Heart left ventricle (tissue), 13 donors: ENCODE measurements around the gene UBQLN3.

ENCODE experiments used
- POLR2A ChIP-seq, 2 donors: fragments of 450-650 bp; IDR thresholded peaks; one replicate each; pipeline ENCODE4 v1.6.1; 2017; ENCODE audit warnings: antibody characterized with exemption in 2 of 2, mild to moderate bottlenecking in 2 of 2, moderate library complexity in 2 of 2
- TF ChIP-seq, protein P1 (sequence below), 12 donors: fragments of 200-600 bp; sonication (generic) in 4 of 12; IDR thresholded peaks; one replicate each; pipeline versions ENCODE4 v1.5.0 to v1.8.0; 2018 to 2022; ENCODE audit warnings: antibody characterized with exemption in 12 of 12, mild to moderate bottlenecking in 5 of 12
- donor health status: ischemic (EF 13 %, LVEDD 7.1; RV severe dilation, severe dysfunction).
- donor health status: DM: no; HTN: yes; CAD: no.
- donor health status: DM: no; HTN: no; CAD: no.
- donor health status: ischemic (EF 25% LVEDD 6.9; RV normal size, moderate dysfunction).
- donor health status: ischemic (EF 25% LVEDD 5.7; RV mildly dilated, moderate dysfunction).
- donor health status: ischemic (EF 35%, LVEDD 5.7; RV mildly dilated, moderate dysfunction).
- donor health status: nonischemic (EF 11% LVEDD 7.7; RV severe dilation, severe dysfunction).
- donor health status: DM: yes; HTN: yes; CAD: no.
- donor health status: PGD.
- donor health status: ischemic (EF 29% LVEDD 5.4; RV normal size, mild dysfunction).
- donor health status: nonischemic (EF 23%, LVEDD 6.1; RV moderate dilation, normal function).

GRCh38 chr11:5531053-5531831, 21.5 kb upstream of the UBQLN3 start:
- TF ChIP-seq, protein P1, sequence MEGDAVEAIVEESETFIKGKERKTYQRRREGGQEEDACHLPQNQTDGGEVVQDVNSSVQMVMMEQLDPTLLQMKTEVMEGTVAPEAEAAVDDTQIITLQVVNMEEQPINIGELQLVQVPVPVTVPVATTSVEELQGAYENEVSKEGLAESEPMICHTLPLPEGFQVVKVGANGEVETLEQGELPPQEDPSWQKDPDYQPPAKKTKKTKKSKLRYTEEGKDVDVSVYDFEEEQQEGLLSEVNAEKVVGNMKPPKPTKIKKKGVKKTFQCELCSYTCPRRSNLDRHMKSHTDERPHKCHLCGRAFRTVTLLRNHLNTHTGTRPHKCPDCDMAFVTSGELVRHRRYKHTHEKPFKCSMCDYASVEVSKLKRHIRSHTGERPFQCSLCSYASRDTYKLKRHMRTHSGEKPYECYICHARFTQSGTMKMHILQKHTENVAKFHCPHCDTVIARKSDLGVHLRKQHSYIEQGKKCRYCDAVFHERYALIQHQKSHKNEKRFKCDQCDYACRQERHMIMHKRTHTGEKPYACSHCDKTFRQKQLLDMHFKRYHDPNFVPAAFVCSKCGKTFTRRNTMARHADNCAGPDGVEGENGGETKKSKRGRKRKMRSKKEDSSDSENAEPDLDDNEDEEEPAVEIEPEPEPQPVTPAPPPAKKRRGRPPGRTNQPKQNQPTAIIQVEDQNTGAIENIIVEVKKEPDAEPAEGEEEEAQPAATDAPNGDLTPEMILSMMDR (IDR thresholded peaks at IDR 0.05) = no peak
- no peak for TF ChIP-seq POLR2A (IDR thresholded peaks at IDR 0.05)
